RPMI8226 (cell line): ENCODE results near the gene ZNF594.
"Not testable (repeated sequence)": the region's sequence is repeated elsewhere in the genome, so short reads cannot be mapped to it uniquely, and the experiment has no call there.

Experiments
- DNase-seq: peaks from one replicate; pipeline ENCODE4 v3.0.0-alpha.2; 2015

ZNF594 gene

GRCh38 chr17:5135726-5136579 is 55.7 kb downstream of the ZNF594 start:
- DNase-seq: no peak

GRCh38 chr17:5135131-5135712 is 56.4 kb downstream of the ZNF594 start:
- not testable (repeated sequence) for DNase-seq

GRCh38 chr17:5134571-5134970 is 57.1 kb downstream of the ZNF594 start:
- DNase-seq: not testable (repeated sequence)

DNA sequence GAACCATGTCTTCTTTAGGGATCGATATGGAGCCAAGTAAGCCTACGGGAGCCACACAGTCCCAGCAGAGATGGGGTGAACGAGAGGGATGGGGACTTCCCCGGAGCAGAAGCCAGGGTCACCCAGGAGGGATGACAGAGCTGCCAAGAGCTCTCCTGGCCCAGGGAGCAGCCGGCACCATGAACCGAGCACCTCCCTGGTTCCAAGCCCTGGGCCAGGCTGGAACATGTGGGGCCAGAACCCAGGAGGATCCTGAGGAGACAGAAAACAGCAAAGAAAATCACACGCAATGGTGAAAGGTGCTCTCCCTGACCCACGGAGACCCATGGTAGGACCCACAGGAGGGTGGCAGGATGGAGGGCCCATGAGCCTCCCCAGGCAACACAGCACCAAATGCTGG is 57.7 kb downstream of the ZNF594 start:
- DNase-seq: not testable (repeated sequence)

GRCh38 chr17:5133311-5133710 is 58.4 kb downstream of the ZNF594 start:
- DNase-seq: no peak

GRCh38 chr17:5132503-5133225 is 59.0 kb downstream of the ZNF594 start:
- not testable (repeated sequence) for DNase-seq

DNA sequence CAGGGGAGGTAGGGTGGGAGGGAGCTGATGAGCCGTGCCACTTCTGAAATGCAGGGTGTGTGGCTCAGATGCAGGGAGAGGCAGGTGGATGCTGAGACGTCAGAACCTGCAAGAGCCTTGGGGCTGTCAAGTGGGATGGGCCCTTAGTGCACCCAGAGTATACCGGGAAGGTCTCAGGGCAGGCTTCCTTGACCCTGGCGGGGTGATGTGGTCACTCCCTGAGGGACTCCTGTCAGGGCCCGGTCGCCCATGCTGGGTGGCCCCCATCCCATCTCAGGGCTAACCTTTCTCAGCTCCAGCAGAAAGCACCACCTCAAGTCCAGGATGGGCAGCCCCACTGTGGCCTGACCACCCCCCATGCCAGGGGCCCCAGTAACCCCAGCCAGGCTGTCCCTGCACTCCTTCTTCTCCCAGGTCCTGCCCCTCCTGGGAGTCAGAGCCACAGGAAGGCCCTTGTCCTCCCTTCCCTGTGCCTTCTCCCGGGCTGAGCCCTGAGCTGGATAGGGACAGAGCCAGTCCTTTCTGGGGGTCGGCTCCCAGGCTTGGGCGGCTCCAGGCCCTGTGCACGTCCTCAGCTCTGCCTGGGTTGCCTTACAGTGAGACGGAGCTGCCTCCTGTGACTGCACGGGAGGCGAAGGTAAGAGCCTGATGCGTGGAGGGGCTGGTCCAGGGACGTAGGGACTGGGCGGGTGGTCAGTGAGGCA is 59.7 kb downstream of the ZNF594 start:
- not testable (repeated sequence) for DNase-seq

DNA sequence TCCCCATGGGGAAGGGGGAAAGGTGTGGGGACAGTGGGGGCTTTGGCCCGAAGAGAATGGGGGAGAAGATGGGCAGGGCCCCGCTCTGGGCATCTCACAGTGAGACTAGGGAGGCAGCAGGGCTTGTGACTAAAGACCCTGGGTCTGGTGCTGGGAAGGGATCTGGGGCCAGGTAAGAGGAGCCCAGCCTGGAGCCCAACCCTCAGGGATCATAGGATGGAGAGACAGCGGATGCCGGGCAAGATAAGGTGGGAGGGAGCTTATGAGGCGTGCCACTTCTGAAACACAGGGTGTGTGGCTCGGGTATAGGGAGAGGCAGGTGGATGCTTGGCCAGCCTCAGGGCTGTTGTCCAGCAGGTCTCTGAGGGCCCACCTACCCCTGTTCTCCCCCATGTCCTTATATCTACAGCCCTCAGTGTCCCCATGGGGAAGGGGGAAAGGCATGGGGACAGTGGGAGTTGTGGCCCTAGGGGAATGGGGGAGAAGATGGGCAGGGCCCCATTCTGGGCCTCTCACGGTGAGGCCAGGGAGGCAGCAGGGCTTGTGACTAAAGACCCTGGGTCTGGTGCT is 60.4 kb downstream of the ZNF594 start:
- no peak for DNase-seq

DNA sequence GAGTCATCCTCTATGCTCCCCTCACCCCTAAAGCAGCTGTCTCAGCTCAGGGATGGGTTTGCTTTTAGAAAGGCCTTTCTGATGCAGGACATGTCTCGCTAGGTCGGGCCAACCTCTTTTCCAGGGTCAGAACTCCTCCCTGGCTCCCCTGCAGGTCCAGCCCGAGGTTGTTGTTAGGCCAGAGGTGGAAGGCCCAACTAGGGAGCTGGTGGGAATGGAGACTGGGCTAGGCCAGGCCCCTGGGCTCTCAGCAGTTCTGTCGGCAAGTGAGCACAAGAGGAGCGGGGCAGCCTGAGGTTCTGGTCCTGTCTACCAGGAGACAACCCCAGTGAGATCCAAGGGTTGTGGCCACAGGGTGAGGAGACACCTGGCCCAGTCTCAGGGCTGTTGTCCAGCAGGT is 61.0 kb downstream of the ZNF594 start:
- not testable (repeated sequence) for DNase-seq

DNA sequence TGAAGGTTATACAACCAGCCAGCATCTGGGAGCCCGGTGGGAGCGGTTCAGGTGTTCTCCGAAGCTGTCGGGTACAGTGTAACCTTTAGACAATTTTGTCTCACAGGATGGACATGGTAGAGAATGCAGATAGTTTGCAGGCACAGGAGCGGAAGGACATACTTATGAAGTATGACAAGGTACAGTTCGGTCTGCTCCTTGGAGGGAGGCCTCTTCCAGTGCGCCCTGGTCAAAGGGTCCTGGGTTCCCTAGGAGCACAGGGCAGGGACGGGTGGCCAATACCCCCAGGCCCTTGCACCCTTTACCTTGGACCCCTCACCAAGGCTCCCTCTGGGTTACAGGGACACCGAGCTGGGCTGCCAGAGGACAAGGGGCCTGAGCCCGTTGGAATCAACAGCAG is 61.4 kb downstream of the ZNF594 start:
- DNase-seq: not testable (repeated sequence)

DNA sequence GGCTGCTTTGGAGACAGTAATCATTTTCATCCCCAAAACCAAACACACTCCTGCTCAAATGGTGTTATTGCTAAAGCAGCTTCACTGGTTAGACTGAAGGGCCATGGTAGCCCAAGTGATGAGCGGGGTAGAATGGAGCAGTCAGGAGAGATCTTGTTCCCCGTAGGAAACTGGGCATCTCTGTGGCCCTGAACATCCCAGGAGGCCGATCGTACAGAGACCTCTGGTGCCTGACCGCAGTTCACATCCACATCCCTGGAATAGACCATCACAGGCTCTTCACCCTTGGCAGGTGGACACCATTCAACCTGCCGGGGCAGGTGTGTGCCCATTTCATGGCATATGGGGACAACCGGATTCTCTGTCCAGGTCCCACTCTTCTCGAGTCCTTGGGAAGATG is 61.9 kb downstream of the ZNF594 start:
- DNase-seq: not testable (repeated sequence)
